ENCODE results near the gene CTSW. TPM values are rescaled to one million over a fixed set of nuclear protein-coding genes. Genes with fewer than 3 reads are reported as not detected.

Gene CTSW
- total and polyA plus RNA-seq, 4 donors = 2.9 to 8.7 (median 3.8) TPM

GRCh38 chr11:65870706-65871681 is 8.6 kb upstream of the CTSW start:
- Histone ChIP-seq H3K4me3 (no peak overlapping the region), H3K4me1 (ENCODE audit: control insufficient read depth in 5 of 5, insufficient read depth in 5 of 5, low read length in 5 of 5) (peaks cover 0 to 27% (median 9%) of the 10 kb centered on the region in 5 donors), H3K27ac (ENCODE audit: low read depth in 1 of 2, low read length in 1 of 2) (peak overlapping the region; percentile 67 to 89), H3K36me3 (ENCODE audit: control insufficient read depth in 4 of 4, insufficient read depth in 4 of 4, low read length in 4 of 4) (peaks cover 4 to 34% (median 17%) of the 10 kb centered on the region in 4 donors), H3K27me3 (ENCODE audit: control insufficient read depth in 3 of 3, insufficient read depth in 3 of 3, low read length in 2 of 3) (no peaks in the 10 kb centered on the region), H3K9me3 (ENCODE audit: control insufficient read depth in 4 of 4, insufficient read depth in 3 of 4, low read length in 3 of 4) (no peaks in the 10 kb centered on the region), H3K9ac (ENCODE audit: insufficient read depth in 1 of 2, low read length in 2 of 2) (peak overlapping the region in 1 of 2 donors; percentile 61)
- DNase-seq (peak in 1 of 3 donors; percentile 41), ATAC-seq (ENCODE audit: insufficient read depth, low FRiP score) (no peak)
- TF ChIP-seq CTCF (IDR thresholded peaks at IDR 0.05; ENCODE audit: control extremely low read depth, extremely low read depth) = no peak
- WGBS, 2 donors = 57 to 62% methylated on average over 24 of the region's 24 CpGs

GRCh38 chr11:65871811-65872548 is 7.7 kb upstream of the CTSW start:
- Histone ChIP-seq H3K27me3 (ENCODE audit: control insufficient read depth in 3 of 3, insufficient read depth in 3 of 3, low read length in 2 of 3) (no peaks in the 10 kb centered on the region), H3K36me3 (ENCODE audit: control insufficient read depth in 4 of 4, insufficient read depth in 4 of 4, low read length in 4 of 4) (peaks cover 0 to 34% (median 13%) of the 10 kb centered on the region in 4 donors), H3K9ac (ENCODE audit: insufficient read depth in 1 of 2, low read length in 2 of 2) (peak overlapping the region; percentile 61 to 74), H3K27ac (ENCODE audit: low read depth in 1 of 2, low read length in 1 of 2) (peak overlapping the region; percentile 67 to 89), H3K4me1 (ENCODE audit: control insufficient read depth in 5 of 5, insufficient read depth in 5 of 5, low read length in 5 of 5) (peaks cover 0 to 27% (median 9%) of the 10 kb centered on the region in 5 donors), H3K4me3 (peak overlapping the region; percentile 15), H3K9me3 (ENCODE audit: control insufficient read depth in 4 of 4, insufficient read depth in 3 of 4, low read length in 3 of 4) (no peaks in the 10 kb centered on the region)
- 31 to 46% methylated on average over 26 of the region's 26 CpGs for WGBS, 2 donors
- TF ChIP-seq CTCF (IDR thresholded peaks at IDR 0.05; ENCODE audit: control extremely low read depth, extremely low read depth) = no peak
- peak in 2 of 3 donors; percentile 37 to 42 for DNase-seq
- ATAC-seq (ENCODE audit: insufficient read depth, low FRiP score) = no peak

DNA sequence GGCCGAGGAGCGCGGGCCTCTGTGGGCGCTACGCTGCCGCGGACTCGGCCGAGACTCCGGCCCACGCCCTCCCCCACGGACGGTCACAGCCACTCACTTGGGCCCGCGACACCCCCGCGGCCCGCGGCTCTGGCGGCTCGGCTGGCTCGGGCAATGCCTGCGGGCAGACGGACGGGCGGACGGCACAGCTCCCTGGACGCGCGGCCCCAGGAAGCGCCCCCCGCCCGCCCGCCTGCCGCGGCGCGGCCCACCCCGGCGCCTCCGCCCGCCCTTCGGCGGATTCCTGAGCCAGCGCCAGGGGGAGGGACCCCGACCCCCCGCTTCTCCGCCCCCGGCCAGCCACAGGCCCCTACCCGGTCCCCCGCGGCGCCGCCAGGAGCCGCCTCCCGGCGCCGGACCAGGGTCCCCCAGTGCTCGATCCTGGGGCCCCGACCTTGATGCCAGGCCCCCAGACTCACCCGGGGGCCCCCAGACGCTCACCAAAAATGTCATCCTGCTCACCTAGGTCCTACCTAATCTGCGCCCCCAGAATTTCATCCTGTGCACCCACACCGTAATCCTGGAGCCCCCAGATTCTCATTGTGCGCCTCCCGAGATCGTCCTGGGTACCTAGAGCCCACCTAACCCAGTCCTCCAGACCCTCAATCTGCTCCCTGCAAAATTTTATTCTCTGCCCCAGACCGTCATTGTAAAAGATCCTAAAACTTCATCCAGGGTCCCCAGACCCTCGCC is 6.9 kb upstream of the CTSW start, which contains the start of gene EFEMP2:
EFEMP2 (minus strand) TSS at position 215 of the 732 bp plus-strand sequence. CDS start 446 bp downstream, outside the sequence.
- DNase-seq = peak; percentile 82 to 92 (median 89)
- Histone ChIP-seq H3K4me1 (ENCODE audit: control insufficient read depth in 5 of 5, insufficient read depth in 5 of 5, low read length in 5 of 5) (peaks cover 0 to 27% (median 9%) of the 10 kb centered on the region in 5 donors), H3K27me3 (ENCODE audit: control insufficient read depth in 3 of 3, insufficient read depth in 3 of 3, low read length in 2 of 3) (no peaks in the 10 kb centered on the region), H3K27ac (ENCODE audit: low read depth in 1 of 2, low read length in 1 of 2) (peak within 1 kb of the TSS; percentile 67 to 89), H3K9ac (ENCODE audit: insufficient read depth in 1 of 2, low read length in 2 of 2) (peak within 1 kb of the TSS; percentile 61 to 74), H3K9me3 (ENCODE audit: control insufficient read depth in 4 of 4, insufficient read depth in 3 of 4, low read length in 3 of 4) (no peaks in the 10 kb centered on the region), H3K36me3 (ENCODE audit: control insufficient read depth in 4 of 4, insufficient read depth in 4 of 4, low read length in 4 of 4) (peaks cover 0 to 33% (median 10%) of the 10 kb centered on the region in 4 donors), H3K4me3 (peak within 1 kb of the TSS; percentile 51)
- ATAC-seq (ENCODE audit: insufficient read depth, low FRiP score) = no peak
- TF ChIP-seq CTCF (IDR thresholded peaks at IDR 0.05; ENCODE audit: control extremely low read depth, extremely low read depth) = no peak
- whole genome bisulfite sequencing, 2 donors = 2 to 3% methylated on average over 36 to 69 of the region's 69 CpGs
